ENCODE results near the gene DPYSL4.
"Not testable (repeated sequence)": the region's sequence is repeated elsewhere in the genome, so short reads cannot be mapped to it uniquely, and the experiment has no call there.

Gene DPYSL4

GRCh38 chr10:132160834-132161622, 25.7 kb upstream of the DPYSL4 start:
- H4K91ac ChIP-seq (ENCODE audit: low read depth, low read length); H3K36me3 ChIP-seq (ENCODE audit: control insufficient read depth in 1 of 2, insufficient read depth in 2 of 2, low read length in 2 of 2); H3K23ac ChIP-seq (ENCODE audit: low read length); H3K4me1 ChIP-seq (ENCODE audit: control insufficient read depth in 1 of 2, insufficient read depth in 2 of 2, low read length in 2 of 2); H2AFZ ChIP-seq (ENCODE audit: insufficient read depth, low read length, poor library complexity); H3K79me1 ChIP-seq (ENCODE audit: low read length); H2AK5ac ChIP-seq (ENCODE audit: low read length); H3K4me3 ChIP-seq (ENCODE audit: low read depth, low read length); H3K79me2 ChIP-seq (ENCODE audit: control insufficient read depth, insufficient read depth, low read length, poor library complexity); DNase-seq; H3K4ac ChIP-seq (ENCODE audit: low read depth, low read length); H3K18ac ChIP-seq (ENCODE audit: low read length); H3K27me3 ChIP-seq (ENCODE audit: insufficient read depth, low read length); H4K12ac ChIP-seq (ENCODE audit: low read depth, low read length); H4K8ac ChIP-seq (ENCODE audit: low read depth, low read length); H3K27ac ChIP-seq (ENCODE audit: low read depth, low read length); H2BK120ac ChIP-seq (ENCODE audit: insufficient read depth, low read length, poor library complexity); H3K9me3 ChIP-seq (ENCODE audit: insufficient read depth, low read depth, low read length); H3K14ac ChIP-seq (ENCODE audit: low read length); H2BK12ac ChIP-seq (ENCODE audit: low read length); H2BK5ac ChIP-seq (ENCODE audit: low read depth, low read length, poor library complexity); H3K4me2 ChIP-seq (ENCODE audit: low read length); H3K9ac ChIP-seq (ENCODE audit: low read length): not testable (repeated sequence)
- WGBS (ENCODE audit: extremely low coverage, insufficient coverage, insufficient read length): no CpG with 5 or more reads among the region's 4 CpGs

GRCh38 chr10:132162021-132162531, 24.7 kb upstream of the DPYSL4 start:
- H4K8ac ChIP-seq (ENCODE audit: low read depth, low read length): no peak overlapping the region
- H3K9me3 ChIP-seq (ENCODE audit: insufficient read depth, low read depth, low read length): peaks cover 6% of the 10 kb centered on the region
- H4K12ac ChIP-seq (ENCODE audit: low read depth, low read length): no peak overlapping the region
- DNase-seq: no peak
- H3K4me1 ChIP-seq (ENCODE audit: control insufficient read depth in 1 of 2, insufficient read depth in 2 of 2, low read length in 2 of 2): no peaks in the 10 kb centered on the region
- no peaks in the 10 kb centered on the region for H3K36me3 ChIP-seq (ENCODE audit: control insufficient read depth in 1 of 2, insufficient read depth in 2 of 2, low read length in 2 of 2)
- H3K79me1 ChIP-seq (ENCODE audit: low read length): no peaks in the 10 kb centered on the region
- H3K79me2 ChIP-seq (ENCODE audit: control insufficient read depth, insufficient read depth, low read length, poor library complexity): no peaks in the 10 kb centered on the region
- H4K91ac ChIP-seq (ENCODE audit: low read depth, low read length): no peak overlapping the region
- no peak overlapping the region for H3K4ac ChIP-seq (ENCODE audit: low read depth, low read length)
- H3K23ac ChIP-seq (ENCODE audit: low read length): no peak overlapping the region
- H3K9ac ChIP-seq (ENCODE audit: low read length): no peak overlapping the region
- no peak overlapping the region for H2BK120ac ChIP-seq (ENCODE audit: insufficient read depth, low read length, poor library complexity)
- H3K14ac ChIP-seq (ENCODE audit: low read length): no peak overlapping the region
- H2AK5ac ChIP-seq (ENCODE audit: low read length): no peak overlapping the region
- H2BK12ac ChIP-seq (ENCODE audit: low read length): no peak overlapping the region
- H3K18ac ChIP-seq (ENCODE audit: low read length): no peak overlapping the region
- H3K4me2 ChIP-seq (ENCODE audit: low read length): no peak overlapping the region
- WGBS (ENCODE audit: extremely low coverage, insufficient coverage, insufficient read length): no CpG with 5 or more reads among the region's 12 CpGs
- no peak overlapping the region for H2AFZ ChIP-seq (ENCODE audit: insufficient read depth, low read length, poor library complexity)
- H3K27me3 ChIP-seq (ENCODE audit: insufficient read depth, low read length): no peaks in the 10 kb centered on the region
- H3K4me3 ChIP-seq (ENCODE audit: low read depth, low read length): peak overlapping the region; percentile 45
- no peak overlapping the region for H2BK5ac ChIP-seq (ENCODE audit: low read depth, low read length, poor library complexity)
- no peak overlapping the region for H3K27ac ChIP-seq (ENCODE audit: low read depth, low read length)

GRCh38 chr10:132162590-132163277, 24.0 kb upstream of the DPYSL4 start:
- no peak overlapping the region for H4K12ac ChIP-seq (ENCODE audit: low read depth, low read length)
- no peak overlapping the region for H2BK12ac ChIP-seq (ENCODE audit: low read length)
- no peak overlapping the region for H3K23ac ChIP-seq (ENCODE audit: low read length)
- no peak for DNase-seq
- H4K8ac ChIP-seq (ENCODE audit: low read depth, low read length): no peak overlapping the region
- peaks cover 6% of the 10 kb centered on the region for H3K9me3 ChIP-seq (ENCODE audit: insufficient read depth, low read depth, low read length)
- H4K91ac ChIP-seq (ENCODE audit: low read depth, low read length): no peak overlapping the region
- no peak overlapping the region for H3K14ac ChIP-seq (ENCODE audit: low read length)
- no peaks in the 10 kb centered on the region for H3K36me3 ChIP-seq (ENCODE audit: control insufficient read depth in 1 of 2, insufficient read depth in 2 of 2, low read length in 2 of 2)
- no peak overlapping the region for H2BK120ac ChIP-seq (ENCODE audit: insufficient read depth, low read length, poor library complexity)
- no peak overlapping the region for H3K4me2 ChIP-seq (ENCODE audit: low read length)
- no peak overlapping the region for H2AFZ ChIP-seq (ENCODE audit: insufficient read depth, low read length, poor library complexity)
- H3K27ac ChIP-seq (ENCODE audit: low read depth, low read length): no peak overlapping the region
- WGBS (ENCODE audit: extremely low coverage, insufficient coverage, insufficient read length): no CpG with 5 or more reads among the region's 10 CpGs
- no peak overlapping the region for H3K9ac ChIP-seq (ENCODE audit: low read length)
- H3K4me1 ChIP-seq (ENCODE audit: control insufficient read depth in 1 of 2, insufficient read depth in 2 of 2, low read length in 2 of 2): no peaks in the 10 kb centered on the region
- H2BK5ac ChIP-seq (ENCODE audit: low read depth, low read length, poor library complexity): no peak overlapping the region
- no peak overlapping the region for H2AK5ac ChIP-seq (ENCODE audit: low read length)
- no peak overlapping the region for H3K4ac ChIP-seq (ENCODE audit: low read depth, low read length)
- H3K18ac ChIP-seq (ENCODE audit: low read length): no peak overlapping the region
- no peaks in the 10 kb centered on the region for H3K27me3 ChIP-seq (ENCODE audit: insufficient read depth, low read length)
- no peak overlapping the region for H3K4me3 ChIP-seq (ENCODE audit: low read depth, low read length)
- no peaks in the 10 kb centered on the region for H3K79me1 ChIP-seq (ENCODE audit: low read length)
- no peaks in the 10 kb centered on the region for H3K79me2 ChIP-seq (ENCODE audit: control insufficient read depth, insufficient read depth, low read length, poor library complexity)

GRCh38 chr10:132163278-132163765, 23.4 kb upstream of the DPYSL4 start:
- Histone ChIP-seq H3K23ac (ENCODE audit: low read length) (no peak overlapping the region), H4K8ac (ENCODE audit: low read depth, low read length) (no peak overlapping the region), H2AK5ac (ENCODE audit: low read length) (no peak overlapping the region), H3K79me2 (ENCODE audit: control insufficient read depth, insufficient read depth, low read length, poor library complexity) (no peaks in the 10 kb centered on the region), H2AFZ (ENCODE audit: insufficient read depth, low read length, poor library complexity) (no peak overlapping the region), H2BK120ac (ENCODE audit: insufficient read depth, low read length, poor library complexity) (no peak overlapping the region), H3K4me1 (ENCODE audit: control insufficient read depth in 1 of 2, insufficient read depth in 2 of 2, low read length in 2 of 2) (no peaks in the 10 kb centered on the region), H2BK5ac (ENCODE audit: low read depth, low read length, poor library complexity) (no peak overlapping the region), H4K91ac (ENCODE audit: low read depth, low read length) (no peak overlapping the region), H3K14ac (ENCODE audit: low read length) (no peak overlapping the region), H3K36me3 (ENCODE audit: control insufficient read depth in 1 of 2, insufficient read depth in 2 of 2, low read length in 2 of 2) (no peaks in the 10 kb centered on the region), H3K4ac (ENCODE audit: low read depth, low read length) (no peak overlapping the region), H3K18ac (ENCODE audit: low read length) (no peak overlapping the region), H4K12ac (ENCODE audit: low read depth, low read length) (no peak overlapping the region), H3K27ac (ENCODE audit: low read depth, low read length) (no peak overlapping the region), H3K9me3 (ENCODE audit: insufficient read depth, low read depth, low read length) (peaks cover 6% of the 10 kb centered on the region), H3K27me3 (ENCODE audit: insufficient read depth, low read length) (no peaks in the 10 kb centered on the region), H3K9ac (ENCODE audit: low read length) (no peak overlapping the region), H3K79me1 (ENCODE audit: low read length) (no peaks in the 10 kb centered on the region), H3K4me3 (ENCODE audit: low read depth, low read length) (no peak overlapping the region), H3K4me2 (ENCODE audit: low read length) (no peak overlapping the region), H2BK12ac (ENCODE audit: low read length) (no peak overlapping the region)
- no peak for DNase-seq
- no CpG with 5 or more reads among the region's 16 CpGs for WGBS (ENCODE audit: extremely low coverage, insufficient coverage, insufficient read length)
